ENCODE measurements around the gene SLC27A5.
"Not testable (repeated sequence)": the region's sequence is repeated elsewhere in the genome, so short reads cannot be mapped to it uniquely, and the experiment has no call there.

Gene SLC27A5

DNA sequence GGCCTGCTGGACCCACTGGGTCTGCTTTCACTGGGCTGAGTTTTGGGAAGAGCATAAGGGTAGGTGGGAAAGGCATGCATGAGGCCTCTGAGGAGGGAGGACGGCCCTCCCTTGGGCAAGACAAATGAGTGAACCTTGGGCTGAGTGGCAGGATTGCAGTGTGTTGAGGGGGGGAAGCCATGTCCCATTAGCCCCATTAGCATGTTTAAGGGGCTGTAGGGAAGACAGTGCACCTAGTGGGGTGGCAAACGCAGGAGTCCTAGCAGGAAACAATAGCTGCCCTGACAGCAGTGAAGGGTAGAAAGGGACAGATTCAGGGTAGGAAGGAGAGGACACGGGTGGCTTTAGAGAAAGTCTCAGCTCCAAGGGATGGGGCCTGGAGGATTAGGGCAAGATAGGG lies 10.9 kb upstream of the SLC27A5 start:
- no peak for DNase-seq (ENCODE audit: low spot score)

DNA sequence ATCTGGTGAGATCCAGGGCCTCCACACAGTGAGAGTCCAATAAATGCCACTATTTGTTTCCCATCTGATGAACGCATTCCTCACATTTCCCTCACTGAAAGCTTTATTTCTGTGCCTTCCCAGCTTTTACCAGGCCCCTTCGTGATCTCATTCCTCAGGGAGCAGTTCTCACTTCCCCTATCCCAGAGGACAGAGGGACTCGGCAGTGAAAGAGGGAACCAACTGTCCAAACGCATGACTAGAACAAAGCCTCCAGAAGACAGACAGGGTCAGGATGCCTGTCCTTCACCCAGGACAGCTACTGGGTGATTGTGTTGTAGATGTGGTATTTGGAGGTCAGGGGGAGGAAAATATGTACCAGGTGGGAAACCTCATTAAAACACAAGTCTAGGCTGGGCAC lies 9.9 kb upstream of the SLC27A5 start:
- no peak for DNase-seq (ENCODE audit: low spot score)

DNA sequence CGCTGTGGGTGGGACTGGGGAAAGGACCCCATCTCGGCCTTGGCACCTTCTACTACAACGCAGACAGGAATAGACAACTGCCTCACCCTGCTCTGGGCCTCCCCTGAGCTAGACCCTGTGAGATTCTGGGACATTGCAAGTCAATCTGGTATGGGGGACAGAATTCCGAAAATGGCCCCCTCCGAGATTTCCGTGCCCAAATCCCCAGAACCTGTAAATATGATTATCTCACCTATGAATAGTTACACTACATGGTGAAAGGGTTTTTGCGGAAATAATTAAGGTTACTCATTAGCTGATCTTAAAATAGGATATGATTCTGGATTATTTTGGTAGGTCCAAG lies 8.4 kb upstream of the SLC27A5 start:
- DNase-seq (ENCODE audit: low spot score): no peak

DNA sequence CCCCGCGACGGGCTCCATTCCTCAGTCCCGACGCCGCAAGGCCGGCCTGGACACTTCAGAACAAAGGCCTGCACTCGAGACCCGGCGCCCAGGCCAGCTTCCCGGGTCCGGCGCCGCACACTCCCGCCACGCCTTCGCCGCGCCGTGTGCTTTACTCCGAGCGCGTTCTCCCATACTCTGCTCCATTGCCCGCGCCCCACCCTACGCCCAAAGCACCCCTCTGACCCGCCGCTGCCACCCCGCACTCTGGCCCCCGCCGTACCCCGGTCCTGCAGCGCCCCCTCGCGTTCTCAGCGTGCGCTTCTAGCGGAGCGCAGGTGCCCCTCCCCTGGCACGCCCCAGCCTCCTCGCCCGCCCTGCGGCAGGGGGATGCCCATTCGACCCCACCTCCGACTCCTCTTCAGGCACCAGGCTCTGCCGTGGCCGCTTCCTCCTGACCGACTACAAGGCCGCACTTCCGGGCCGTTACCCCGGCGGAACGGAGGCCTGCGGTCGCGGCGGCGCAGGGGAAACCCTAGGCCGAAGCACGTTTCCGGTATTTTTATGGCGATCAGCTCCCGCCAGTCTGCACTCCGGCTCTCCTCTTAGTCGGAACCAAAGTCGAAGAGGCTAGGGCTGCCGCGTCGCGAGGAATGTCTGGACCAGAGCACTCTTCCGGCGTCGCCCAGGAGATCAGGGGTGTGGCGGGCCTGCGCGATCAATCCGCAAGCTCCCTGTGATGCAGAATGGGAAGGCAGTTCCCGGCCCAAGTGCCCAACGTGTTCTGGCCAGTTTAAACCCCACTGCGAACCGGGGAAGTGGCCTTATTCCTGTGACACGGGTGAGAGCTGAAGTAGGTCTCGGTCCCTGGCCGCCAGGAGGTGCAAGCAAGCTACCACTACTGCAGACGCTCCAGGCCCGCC lies 7.8 kb upstream of the SLC27A5 start, which contains the start of gene ZBTB45:
Gene ZBTB45 (minus strand): TSS at position 456 of the 902 bp plus-strand sequence. CDS start 2,137 bp downstream, outside the sequence.
- peak; percentile 97 for DNase-seq (ENCODE audit: low spot score)

DNA sequence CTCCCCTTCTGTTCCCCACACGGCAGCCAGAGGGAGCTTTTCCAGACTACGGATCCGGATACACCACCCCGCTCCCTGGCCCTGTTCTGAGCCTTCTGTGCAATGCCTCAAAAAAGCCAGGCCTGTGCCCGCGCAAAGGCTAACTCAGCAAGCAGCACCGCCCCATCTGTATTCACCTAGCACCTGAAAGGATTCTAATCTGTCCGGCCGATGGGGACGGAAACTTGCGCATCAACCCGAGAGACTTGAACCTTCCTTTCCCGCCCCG lies 7.2 kb upstream of the SLC27A5 start:
- peak; percentile 65 for DNase-seq (ENCODE audit: low spot score)

DNA sequence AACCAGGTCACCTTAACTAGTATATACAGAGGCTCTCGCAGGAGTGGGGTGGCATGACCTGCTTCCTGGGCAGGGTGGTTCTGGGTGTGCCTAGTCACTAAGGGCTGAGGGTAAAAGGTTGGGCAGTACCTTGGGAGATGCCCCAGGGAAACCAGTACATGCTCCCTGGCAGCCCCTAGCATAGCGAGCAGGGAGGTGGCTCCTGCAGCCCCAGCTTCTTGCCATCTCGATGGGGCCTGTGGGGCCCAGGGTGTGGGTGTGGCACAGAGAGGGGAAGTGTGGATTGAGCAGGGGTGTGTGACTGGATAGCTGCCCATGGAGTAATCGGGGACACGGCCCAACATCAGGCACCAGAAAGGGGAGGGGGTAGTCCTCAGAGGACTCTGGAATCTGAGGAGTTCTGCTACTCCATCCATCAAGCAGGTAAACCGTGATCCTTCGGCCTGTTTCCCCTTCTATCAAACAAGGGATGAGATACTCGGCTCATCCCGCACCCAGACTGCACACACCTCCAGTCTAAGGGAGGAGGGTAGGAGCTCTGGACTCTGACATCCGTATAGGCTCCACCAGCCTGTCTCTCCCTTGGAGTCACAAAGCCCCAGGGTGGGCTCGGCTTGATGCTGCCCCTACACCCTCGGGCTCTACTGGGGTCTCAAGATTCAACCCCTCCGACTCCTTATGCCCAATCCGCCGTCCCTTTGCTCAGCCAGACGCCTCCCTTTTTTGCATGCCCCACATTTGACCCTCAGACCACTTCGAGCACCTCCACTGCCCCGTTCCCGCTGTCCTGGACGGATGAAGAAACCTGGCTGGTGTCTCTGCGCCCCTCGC lies 6.7 kb upstream of the SLC27A5 start:
- no peak for DNase-seq (ENCODE audit: low spot score)

DNA sequence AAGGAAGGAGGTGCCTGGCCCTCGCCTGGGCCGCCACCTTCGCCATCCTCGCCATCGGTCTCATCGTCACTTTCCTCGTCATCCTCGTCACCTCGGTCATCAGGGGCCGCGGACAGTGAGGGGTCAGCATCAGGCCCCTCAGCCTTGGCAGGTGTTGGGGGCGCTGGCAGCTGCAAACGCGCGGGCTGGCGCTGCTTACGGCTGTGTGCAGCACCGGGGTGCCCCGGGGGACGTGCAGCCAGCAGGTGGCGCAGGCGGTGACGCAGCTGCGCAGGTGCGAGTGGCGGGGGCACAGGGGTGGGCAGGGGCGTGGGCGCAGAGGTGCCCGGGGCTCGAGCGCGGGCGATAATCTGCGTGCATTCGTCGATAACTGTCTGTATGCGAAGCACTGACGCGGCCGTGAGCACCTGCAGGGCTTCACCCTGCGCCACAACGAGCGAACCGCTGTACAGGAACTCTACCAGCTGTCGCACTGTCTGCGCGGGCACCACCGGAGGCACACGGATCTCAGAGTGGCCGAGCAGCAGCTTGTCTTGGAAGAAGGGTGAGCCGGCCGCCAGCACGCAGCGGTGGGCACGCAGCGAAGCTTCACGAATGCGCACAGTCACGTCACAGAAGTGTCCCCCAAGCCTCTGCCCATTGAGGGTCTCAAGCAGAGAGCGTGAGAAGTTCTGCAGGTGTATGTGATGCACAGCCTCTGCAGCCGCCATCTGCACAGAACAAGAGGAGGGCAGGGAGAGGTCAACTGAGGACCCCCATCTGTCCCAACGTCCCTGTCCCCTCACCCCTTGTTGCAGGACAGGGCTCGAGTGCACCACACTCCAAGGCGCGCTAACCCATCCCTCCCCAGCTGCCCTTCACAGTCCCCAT lies 5.4 kb upstream of the SLC27A5 start:
- no peak for DNase-seq (ENCODE audit: low spot score)

DNA sequence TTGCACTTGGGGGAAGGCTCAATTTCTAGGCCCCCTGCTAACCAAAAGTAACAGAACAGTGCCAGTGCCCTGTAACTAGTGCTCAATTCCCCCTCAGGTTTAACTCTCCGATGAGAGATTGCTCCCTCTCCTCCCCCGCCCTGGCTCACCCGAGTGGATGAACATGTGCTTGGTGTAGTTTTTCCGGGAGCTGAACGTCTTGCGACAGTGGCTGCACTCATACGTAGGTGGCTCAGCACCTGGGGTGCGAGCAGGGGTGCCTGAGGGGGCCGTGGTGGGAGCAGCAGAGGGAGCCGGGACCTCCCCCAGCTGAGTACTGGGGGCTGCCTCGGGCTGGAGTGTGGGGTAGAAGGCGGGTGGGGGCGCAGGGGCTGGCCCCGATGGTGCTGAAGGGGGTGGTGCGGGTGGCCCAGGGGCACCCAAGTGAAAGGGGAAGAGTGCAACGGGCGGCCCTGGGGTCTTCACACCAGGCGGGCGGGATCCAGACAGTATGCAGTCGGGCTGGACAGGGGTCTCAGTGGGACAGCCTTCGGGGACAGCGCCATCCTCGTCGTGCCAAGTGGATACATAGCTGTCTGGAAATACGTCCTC lies 4.5 kb upstream of the SLC27A5 start:
- DNase-seq (ENCODE audit: low spot score): no peak

DNA sequence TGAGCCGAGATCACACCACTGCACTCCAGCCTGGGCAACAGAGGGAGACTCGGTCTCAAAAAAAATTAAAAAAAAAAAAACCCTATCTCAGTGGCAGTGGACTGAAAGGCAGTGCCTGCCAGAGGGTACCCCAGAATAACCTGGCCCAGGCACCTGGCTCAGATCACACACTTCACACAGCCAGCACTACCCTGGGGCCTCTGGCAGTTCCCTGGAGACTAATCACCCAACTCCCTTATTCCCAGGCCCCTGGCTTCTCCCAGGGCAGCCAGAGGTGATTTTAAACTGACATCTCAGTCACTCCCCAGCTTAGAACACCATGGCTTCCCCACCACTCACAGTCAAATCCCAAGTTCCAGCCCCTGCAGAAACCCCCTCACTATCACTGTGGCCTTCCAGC lies 3.5 kb upstream of the SLC27A5 start:
- DNase-seq (ENCODE audit: low spot score): no peak

DNA sequence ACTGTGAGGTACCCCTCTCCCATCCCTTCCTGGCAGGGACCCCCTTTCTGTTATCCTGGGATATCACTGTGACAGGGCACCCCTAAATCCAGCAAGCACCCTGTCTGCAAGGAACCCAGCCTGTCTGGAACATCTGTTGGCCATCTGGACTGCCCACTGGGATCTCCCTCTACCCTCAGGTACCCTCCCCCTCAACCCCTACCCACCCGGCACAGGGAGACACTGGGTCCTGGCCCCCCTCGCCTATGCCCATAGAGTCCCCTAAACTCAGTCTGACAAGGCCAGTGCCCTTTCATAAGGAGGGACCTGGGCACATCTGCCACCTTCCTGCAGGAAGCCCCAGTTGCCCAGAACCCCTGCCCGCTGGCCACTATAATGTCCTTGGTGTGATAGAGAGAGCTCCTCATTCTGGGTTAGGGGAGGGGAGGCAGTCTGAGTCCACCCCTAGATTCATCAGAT lies 2.8 kb upstream of the SLC27A5 start:
- no peak for DNase-seq (ENCODE audit: low spot score)

DNA sequence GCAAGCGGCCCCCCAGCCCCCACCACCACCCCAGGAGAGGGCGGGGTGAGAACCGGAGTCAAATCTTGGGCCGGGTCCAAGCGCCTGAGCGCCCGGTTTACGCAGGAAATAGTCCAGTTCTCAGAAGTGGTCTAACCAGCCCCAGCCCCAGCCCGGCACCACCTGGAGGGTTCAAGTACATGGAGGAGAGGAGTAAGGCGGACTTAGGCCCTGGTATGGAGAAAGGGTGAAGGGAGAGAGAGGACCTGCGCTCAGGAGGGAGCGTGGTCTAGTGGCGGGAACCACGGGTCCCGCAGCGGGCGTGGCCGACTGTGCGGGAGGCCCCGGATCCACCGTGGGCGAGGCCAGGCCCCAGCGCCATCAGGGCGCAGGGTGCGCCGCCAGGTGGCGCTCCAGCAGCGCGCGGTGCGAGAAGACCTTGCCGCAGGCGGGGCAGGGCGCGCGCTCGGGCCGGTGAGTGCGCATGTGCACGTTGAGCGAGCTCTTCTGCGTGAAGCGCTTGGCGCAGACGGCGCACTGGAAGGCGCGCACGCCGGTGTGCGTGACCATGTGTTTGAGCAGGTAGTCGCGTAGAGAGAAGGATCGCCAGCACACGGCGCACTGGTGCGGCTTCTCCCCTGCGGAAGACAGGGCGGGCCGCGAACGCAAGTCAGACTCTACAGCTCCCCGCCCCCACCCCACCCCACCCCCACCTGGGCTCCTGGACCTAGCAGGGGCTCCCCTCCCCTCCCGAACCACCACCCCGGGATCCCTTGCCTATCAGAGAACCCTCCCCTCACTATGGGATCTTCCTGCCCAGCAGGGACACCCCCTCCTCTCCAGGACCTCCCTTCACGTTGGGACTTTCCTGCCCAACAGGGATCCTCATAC lies 2.1 kb upstream of the SLC27A5 start:
- peak; percentile 88 for DNase-seq (ENCODE audit: low spot score)

DNA sequence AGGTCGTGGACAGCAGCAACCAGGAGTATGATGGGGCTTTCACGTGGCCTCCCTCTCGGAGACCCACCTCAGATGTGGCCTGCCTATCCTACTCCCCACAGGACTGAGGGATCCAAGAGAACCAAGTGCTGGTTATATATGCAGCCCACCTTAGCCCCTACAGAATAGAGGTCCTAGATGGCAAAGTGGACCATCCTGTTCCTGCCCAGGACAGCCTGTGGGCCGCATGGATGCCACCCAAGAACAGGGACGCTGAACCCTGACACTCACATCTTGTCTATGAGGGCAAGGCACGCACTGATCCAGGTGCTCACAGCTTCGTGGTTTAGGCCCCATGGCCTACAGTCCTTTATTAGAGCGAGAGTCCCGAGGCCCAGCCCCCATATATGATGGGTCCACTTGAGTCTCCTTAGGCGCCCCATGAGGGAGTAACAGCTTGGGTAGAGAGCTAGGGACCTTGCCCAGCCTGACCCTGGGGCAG lies 1.5 kb upstream of the SLC27A5 start:
- no peak for DNase-seq (ENCODE audit: low spot score)

DNA sequence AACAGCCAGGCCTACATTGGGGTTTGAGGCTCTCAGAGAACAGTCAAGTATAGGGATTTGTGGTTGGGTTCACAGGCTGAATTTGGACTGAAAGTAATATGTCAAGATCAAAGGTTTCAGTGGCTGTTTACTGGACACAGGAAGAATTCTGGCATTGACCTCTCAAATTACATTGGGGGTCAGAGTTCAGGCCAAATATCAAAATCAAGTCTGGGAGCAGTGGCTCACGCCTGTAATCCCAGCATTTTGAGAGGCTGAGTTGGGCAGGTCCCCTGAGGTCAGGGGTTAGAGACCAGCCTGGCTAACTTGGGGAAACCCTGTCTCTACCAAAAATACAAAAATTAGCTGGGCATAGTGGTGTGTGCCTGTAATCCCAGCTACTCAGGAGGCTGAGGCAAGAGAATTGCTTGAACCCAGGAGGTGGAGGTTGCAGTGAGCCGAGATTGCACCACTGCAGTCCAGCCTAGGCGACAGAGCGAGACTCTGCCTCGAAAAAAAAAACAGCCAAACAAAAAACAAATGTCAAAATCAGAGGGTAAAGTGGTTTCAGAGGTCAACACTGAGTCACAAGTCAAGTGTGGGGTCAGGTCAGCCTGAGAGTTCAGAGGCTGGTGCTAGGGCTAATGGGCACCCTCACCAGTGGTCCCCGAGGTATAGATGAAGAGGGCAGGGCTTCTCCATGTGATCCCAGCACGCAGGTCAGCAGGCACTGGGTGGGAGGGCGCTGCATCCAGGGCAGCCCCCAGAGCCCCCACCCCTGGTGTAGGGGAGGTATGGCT lies 1.5 kb downstream of the SLC27A5 start:
- no peak for DNase-seq (ENCODE audit: low spot score)

DNA sequence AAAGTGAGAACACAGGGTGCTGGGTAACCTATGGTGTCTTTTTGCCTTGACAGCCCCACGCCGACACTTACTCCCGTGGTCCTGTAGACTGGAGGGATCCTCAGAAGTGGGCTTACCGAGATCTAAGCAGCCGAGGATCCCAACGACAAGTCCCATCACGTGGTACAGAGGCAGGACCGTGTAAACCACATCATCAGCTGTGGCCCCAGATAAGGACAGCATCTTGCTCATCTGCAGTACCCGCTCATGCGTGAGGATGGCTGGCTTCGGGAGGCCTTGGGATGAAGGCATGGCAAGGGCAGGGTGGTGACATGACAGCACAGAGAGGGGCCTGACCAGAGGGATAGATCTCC lies 2.1 kb downstream of the SLC27A5 start:
- no peak for DNase-seq (ENCODE audit: low spot score)

DNA sequence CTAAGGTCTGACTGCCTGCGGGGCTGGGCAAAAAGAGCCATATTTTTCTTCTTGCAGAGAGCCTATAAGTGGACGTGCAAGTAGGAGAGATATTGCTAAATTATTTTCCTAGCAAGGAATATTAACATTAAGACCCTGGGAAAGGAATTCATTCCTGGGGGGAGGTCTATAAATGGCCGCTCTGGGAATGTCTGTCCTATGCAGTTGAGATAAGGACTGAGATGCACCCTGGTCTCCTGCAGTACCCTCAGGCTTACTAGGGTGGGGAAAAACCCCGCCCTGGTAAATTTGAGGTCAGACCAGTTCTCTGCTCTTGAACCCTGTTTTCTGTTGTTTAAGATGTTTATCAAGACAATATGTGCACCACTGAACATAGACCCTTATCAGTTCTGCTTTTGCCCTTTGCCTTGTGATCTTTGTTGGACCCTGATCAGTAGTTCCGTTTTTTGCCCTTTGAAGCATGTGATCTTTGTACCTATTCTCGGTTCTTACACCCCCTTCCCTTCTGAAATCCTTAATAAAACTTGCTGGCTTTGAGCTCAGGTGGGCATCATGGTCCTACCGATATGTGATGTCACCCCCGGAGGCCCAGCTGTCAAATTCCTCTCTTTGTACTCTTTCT lies 4.1 kb downstream of the SLC27A5 start:
- not testable (repeated sequence) for DNase-seq (ENCODE audit: low spot score)

DNA sequence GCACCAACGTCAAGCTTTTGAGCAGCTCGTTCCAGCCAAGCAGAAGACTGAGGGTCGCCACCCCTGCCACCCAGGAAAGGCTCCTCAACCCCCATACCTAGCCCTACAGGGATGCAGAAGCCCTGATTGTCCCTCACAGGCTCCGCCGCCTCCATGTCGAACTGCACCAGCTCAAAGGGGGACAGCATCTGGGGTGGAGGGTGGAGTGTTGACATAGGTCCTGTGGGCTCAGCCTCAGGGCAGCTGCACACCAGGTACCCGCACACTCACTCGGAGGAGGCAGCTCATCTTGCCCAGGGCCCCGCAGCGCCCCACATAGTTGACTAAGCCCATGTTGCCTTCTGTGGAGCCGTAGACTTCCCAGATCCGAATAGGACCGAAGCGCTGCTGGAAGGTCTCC lies 11.6 kb downstream of the SLC27A5 start:
- no peak for DNase-seq (ENCODE audit: low spot score)

DNA sequence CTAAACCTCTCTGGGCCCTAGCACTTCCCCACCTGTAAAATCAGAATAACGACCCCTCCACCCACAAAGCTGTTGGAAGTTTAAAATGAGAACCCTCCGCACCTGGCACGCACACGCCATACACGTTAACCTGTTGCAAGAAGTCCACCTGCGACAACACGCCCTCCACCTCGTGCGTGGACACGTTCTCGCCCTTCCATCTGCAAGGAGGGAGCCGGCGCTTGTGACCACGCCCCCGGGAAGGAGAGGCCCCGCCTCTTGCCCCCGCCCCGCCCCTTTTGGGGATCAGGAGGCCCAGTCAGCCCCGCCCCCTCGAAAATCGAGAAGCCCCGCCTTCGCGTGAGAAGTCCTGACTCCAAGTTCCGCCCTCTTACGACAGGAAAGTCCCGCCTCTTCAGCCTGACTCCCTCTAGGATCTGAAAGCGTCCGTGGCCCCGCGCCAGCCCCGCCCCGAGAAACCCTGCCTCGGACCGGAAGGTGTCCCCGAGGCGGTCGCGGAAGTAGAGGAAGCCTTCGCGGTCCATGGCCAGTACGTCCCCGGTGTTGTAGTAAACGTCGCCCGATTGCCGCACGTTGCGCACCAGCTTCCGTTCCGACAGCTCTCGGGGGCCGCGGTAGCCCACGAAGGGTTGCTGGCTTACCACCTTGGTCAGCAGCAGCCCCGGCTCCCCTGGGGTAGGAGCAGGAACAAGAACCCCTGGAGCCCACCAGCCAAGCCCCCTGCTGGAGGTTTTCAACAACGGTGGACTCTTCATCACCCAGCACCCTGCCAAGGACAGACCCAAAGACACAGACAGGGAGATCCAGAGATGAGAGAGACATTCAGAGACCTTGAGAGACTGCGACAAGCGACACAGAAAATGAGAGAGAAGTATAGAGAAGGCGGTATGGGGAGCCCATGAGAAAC lies 12.5 kb downstream of the SLC27A5 start:
- DNase-seq (ENCODE audit: low spot score): peak; percentile 99

DNA sequence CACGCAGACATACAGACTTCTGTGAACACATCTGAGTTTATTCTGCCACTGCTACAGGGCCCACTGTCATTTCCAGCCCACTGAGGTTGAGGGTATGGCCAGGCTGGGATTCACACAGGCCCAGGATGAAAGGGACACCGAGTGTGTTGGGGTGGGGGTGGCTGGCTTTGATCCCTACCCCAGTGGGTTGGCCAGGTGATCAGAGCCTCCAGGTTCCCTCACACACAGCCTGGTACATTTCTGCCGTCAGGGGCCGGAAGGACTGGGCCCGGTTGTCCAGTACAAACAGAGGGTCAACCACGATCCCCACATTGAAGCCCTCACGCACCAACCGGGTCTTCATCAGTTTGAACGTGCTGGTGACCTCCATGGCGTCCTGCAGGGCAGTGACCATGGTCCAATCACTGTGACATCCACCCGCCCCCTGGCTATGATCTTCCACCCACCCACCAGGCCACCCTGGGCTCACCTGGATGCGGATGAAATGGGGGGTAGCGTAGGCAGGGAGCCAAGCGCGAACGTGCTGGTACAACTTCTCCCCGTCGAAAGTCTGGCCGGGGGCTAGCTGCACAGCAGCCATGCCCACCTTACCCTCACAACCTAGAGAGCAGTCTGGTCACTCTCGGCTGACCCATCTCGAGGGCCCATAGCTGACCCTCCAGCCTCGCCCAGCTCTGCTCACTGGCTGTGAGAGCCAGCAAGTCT lies 13.3 kb downstream of the SLC27A5 start:
- DNase-seq (ENCODE audit: low spot score): peak; percentile 4

All from Ammon's horn (tissue), 1 donor.